ENCODE results near the gene MNAT1.
A peak's percentile ranks its signal among the peaks of the same experiment; 100 is the strongest.

Gene MNAT1

DNA sequence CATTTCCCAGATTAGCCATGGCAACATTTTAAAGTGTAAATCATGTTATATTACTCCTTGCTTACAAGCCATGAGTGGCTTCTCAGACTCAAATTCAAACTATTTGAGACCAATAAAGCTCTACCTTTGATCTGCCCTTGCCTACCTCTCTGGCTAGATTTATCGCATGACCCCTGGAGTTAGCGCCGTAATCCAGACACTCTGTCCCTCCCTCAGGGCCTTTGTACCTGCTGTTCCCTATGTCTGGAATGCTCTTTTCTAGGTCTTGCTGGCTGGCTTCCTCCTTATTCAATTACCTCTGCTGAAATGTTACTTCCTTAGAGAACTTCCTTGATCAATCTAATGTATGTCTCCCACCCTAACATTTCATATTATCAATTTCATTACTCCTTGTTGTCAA is 26.7 kb upstream of the MNAT1 start:
- TF ChIP-seq, protein P1, sequence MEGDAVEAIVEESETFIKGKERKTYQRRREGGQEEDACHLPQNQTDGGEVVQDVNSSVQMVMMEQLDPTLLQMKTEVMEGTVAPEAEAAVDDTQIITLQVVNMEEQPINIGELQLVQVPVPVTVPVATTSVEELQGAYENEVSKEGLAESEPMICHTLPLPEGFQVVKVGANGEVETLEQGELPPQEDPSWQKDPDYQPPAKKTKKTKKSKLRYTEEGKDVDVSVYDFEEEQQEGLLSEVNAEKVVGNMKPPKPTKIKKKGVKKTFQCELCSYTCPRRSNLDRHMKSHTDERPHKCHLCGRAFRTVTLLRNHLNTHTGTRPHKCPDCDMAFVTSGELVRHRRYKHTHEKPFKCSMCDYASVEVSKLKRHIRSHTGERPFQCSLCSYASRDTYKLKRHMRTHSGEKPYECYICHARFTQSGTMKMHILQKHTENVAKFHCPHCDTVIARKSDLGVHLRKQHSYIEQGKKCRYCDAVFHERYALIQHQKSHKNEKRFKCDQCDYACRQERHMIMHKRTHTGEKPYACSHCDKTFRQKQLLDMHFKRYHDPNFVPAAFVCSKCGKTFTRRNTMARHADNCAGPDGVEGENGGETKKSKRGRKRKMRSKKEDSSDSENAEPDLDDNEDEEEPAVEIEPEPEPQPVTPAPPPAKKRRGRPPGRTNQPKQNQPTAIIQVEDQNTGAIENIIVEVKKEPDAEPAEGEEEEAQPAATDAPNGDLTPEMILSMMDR (conservative IDR thresholded peaks at IDR 0.05; ENCODE audit: low read depth, low read length), result no peak
- H3K4me3 ChIP-seq (ENCODE audit: low read length), result no peak overlapping the region
- DNase-seq (ENCODE audit: low read depth), result no peak

DNA sequence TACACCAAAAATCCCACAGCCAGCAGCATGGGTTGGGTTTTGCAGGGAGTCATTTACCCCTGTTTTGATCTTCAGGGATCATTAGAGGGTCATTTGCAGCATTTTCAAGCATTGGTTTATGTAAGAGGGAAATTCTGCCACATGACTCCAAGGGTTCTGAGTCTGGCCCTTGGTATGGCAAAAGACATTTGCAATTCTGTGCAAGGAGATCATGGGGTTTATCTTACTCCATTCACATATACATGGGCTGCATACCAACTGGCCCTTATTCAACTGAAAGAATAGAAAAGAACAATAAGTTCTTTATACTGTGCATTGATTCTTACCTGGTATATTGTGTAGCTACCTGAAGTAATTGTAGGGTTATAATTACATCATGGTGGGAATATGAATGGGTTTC is 24.1 kb upstream of the MNAT1 start:
- no peak overlapping the region for H3K4me3 ChIP-seq (ENCODE audit: low read length)
- TF ChIP-seq, protein P1 (conservative IDR thresholded peaks at IDR 0.05; ENCODE audit: low read depth, low read length), result no peak
- no peak for DNase-seq (ENCODE audit: low read depth)

DNA sequence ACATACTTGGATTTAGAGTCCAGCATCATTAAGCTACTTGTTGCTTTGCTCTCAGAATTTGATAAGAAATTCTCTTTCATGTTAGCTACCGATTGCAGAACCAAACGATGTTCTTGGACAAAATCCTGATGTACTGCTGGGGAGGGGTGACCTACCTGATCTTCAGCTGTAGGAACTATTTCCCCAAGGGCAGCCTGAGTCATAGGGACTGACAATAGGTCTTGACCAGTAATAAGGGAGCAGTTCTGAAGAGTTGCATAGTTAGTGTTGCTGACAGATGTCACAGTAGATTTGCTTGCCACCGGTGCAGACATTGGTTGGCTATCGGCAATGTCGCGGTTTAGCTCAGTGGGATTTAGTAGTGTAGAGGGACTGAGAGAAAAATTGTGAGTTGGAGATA is 21.0 kb upstream of the MNAT1 start:
- TF ChIP-seq, protein P1 (conservative IDR thresholded peaks at IDR 0.05; ENCODE audit: low read depth, low read length), result no peak

DNA sequence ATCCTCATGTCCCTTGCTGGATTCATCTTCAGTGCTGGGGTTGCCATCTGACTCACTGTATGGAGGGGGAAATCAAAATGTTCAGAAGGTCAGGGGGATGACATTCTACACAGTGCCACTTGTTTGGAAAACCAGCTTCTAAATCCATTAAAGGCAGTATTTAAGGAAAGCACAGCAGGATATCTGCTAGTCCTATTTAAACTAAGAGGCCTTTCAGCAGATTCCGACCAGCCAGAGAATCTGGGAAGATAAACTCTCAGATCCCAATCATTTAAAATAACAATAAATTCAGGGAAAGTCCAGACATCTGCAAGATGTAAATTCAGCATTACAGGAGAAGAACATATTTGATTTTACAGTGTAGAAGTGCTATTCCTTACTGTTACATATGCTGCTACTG is 14.2 kb upstream of the MNAT1 start:
- TF ChIP-seq, protein P1 (conservative IDR thresholded peaks at IDR 0.05; ENCODE audit: low read depth, low read length), result no peak
- no peak for DNase-seq (ENCODE audit: low read depth)
- no peak overlapping the region for H3K4me3 ChIP-seq (ENCODE audit: low read length)

More for the DNA sequence above, 21.0 kb upstream of the MNAT1 start:
- no peak for DNase-seq (ENCODE audit: low read depth)
- no peak overlapping the region for H3K4me3 ChIP-seq (ENCODE audit: low read length)

DNA sequence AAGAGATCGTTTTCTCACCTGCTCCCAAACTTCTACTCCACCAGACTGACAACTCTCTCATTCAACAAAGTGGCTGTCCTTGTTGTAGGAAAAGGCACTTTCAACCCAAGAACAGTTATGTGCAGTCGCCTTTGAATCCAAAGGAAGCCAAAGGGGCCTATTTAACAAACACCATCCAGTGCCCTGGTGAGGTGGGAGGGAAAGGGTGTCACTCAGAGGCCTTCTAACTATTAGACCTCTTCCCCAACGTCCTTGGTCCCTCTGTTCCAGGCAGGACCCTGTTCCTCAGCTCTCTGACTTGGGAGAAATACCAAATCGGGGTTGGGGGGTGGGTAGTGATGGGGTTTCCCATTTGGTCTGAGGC is 13.6 kb upstream of the MNAT1 start:
- peak overlapping the region; percentile 88 for H3K4me3 ChIP-seq (ENCODE audit: low read length)
- DNase-seq (ENCODE audit: low read depth), result no peak
- TF ChIP-seq, protein P1 (conservative IDR thresholded peaks at IDR 0.05; ENCODE audit: low read depth, low read length), result no peak

DNA sequence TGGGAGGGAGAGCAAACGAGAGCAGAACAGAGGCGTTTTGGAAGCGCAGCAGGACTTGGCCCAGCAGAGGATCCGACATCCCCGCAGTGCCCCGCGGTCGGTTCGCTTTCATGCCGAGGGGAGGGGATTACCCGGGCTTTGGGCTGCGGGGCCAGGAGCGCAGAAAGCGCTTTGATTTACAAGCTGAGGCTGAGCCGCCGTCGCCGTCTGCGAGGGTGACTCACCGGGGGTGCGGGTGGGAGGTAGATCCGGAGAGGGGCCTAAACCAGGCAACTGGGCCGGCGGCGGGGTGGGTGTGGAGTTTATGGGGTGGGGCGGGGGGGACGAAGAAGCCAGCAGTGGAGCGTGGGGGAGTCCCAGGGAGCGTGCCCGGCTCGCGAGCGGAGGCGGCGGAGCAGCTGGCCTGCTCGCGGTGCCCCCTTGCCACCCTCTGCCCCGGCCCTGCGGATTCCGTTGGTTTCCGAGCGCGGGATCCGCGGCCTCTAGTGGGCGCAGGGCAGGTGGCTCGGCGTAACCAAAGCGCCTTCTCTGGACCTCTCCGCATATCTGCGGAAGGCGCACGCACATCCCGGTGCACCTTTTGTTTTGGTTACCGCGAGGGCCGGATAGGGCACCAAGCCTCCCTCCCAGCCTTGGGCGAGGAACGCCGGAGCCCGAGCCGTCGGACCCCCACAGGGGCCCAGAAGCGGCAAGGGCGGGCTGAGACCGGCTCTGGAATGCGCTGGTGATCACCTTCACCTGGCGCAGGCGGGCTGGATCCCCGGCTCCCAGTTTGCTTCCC is 13.0 kb upstream of the MNAT1 start:
- no peak for DNase-seq (ENCODE audit: low read depth)
- peak overlapping the region; percentile 88 for H3K4me3 ChIP-seq (ENCODE audit: low read length)
- TF ChIP-seq, protein P1 (conservative IDR thresholded peaks at IDR 0.05; ENCODE audit: low read depth, low read length), result peak; percentile 54

DNA sequence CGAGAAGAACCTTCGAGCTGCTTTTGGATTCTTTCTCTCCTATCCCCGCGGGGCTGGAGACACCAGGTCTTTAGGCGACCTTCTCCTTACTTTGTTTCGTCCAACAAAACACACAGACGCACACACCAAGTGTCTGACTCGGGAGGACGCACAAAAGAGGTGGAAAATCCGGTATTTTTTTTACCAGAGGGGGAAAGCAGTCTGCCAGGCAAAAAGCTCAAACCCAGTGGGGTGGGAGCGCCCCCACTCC is 12.5 kb upstream of the MNAT1 start:
- no peak for DNase-seq (ENCODE audit: low read depth)
- TF ChIP-seq, protein P1 (conservative IDR thresholded peaks at IDR 0.05; ENCODE audit: low read depth, low read length), result no peak
- H3K4me3 ChIP-seq (ENCODE audit: low read length), result peak overlapping the region; percentile 88

Data from retinal pigment epithelial cell (primary cell).